Fibroblast of peridontal ligament (primary cell): ENCODE measurements around the gene OR4P4.

Experiments
- DNase-seq: peaks from one replicate; pipeline ENCODE4 v3.0.0-alpha.2; 2010; ENCODE audit errors: extremely low read depth

Gene OR4P4

GRCh38 chr11:55634813-55635212 lies at the start of gene OR4P4:
Gene OR4P4, plus strand, starts transcription at chr11:55635113.
- DNase-seq = no peak

- DNase-seq = no peak
Measured at GRCh38 chr11:55607545-55607944, 27.4 kb upstream of the OR4P4 start, which contains the start of gene OR4C11. Gene OR4C11, minus strand, starts transcription at chr11:55607645. Its CDS starts 3,272 bp downstream, at chr11:55604373.

GRCh38 chr11:55624531-55624930 lies 10.4 kb upstream of the OR4P4 start:
- DNase-seq = no peak

GRCh38 chr11:55648027-55648426 lies 13.1 kb downstream of the OR4P4 start, which contains the start of gene OR4S2:
Gene OR4S2, plus strand, starts transcription at chr11:55648327. Its CDS starts 2,577 bp downstream, at chr11:55650904.
- no peak for DNase-seq

- DNase-seq = no peak
Measured at GRCh38 chr11:55652560-55652959, 17.6 kb downstream of the OR4P4 start.

GRCh38 chr11:55655096-55655495 lies 20.2 kb downstream of the OR4P4 start:
- DNase-seq = no peak

GRCh38 chr11:55658031-55658573 lies 23.2 kb downstream of the OR4P4 start:
- DNase-seq = no peak

- no peak for DNase-seq
Measured at GRCh38 chr11:55658608-55659007, 23.7 kb downstream of the OR4P4 start.

- no peak for DNase-seq
Measured at GRCh38 chr11:55661901-55662300, 27.0 kb downstream of the OR4P4 start, which contains the start of gene OR4C6. Gene OR4C6, plus strand, starts transcription at chr11:55662201. Its CDS starts 2,966 bp downstream, at chr11:55665167.

- no peak for DNase-seq
Measured at GRCh38 chr11:55669376-55669775, 34.5 kb downstream of the OR4P4 start.

GRCh38 chr11:55673860-55674259 lies 38.9 kb downstream of the OR4P4 start:
- no peak for DNase-seq
